HCT116 (cell line): ENCODE results near the gene ANKS1A. TPM values are rescaled to one million over a fixed set of nuclear protein-coding genes. Genes with fewer than 3 reads are reported as not detected.

ENCODE experiments used
- ATAC-seq: fragments of 200-7000 bp; cut with Tn5 transposase; 2 replicates; pipeline ENCODE4 v1.9.1; 2020; ENCODE audit warnings: mild to moderate bottlenecking, moderate library complexity
- BruUV-seq: library from RNA; stranded (reverse); fragments of 400-500 nt; replicated peaks from 2 replicates; lab custom pipeline; 2021; lab: Mats Ljungman, UMichigan
- CTCF ChIA-PET: fragments of 300-600 bp; sonication (Branson Sonifier 250); formaldehyde crosslinking; loops from one replicate; lab custom pipeline; 2021; ENCODE audit warnings: antibody characterized with exemption; lab: Charles Lee
- POLR2A ChIA-PET: fragments of 300-600, 350-600 bp; sonication (Branson Sonifier 250); formaldehyde crosslinking; loops from one replicate; lab custom pipeline; 2021; ENCODE audit warnings: antibody characterized with exemption; lab: Charles Lee
- RAD21 ChIA-PET, 2 experiments: fragments of 300-600 bp; sonication (Branson Sonifier 250); formaldehyde crosslinking; loops; one replicate each; lab custom pipeline; 2023; ENCODE audit warnings: low total read pairs in 2 of 2; ENCODE audit not compliant: uncharacterized antibody in 2 of 2, unreplicated experiment in 2 of 2, low non-redundant PET in 1 of 2; lab: Charles Lee
- DNase-seq: peaks from one replicate; pipeline ENCODE4 v3.0.0-alpha.2; 2010; ENCODE audit warnings: low read depth, low spot score
- H2AFZ ChIP-seq: fragments of 200-600 bp; shearing (Covaris generic), sonication (generic); 2 replicates; pipeline ENCODE4 v1.6.1; 2017; ENCODE audit warnings: low read depth, mixed run types, mixed read lengths, antibody characterized with exemption, low read length; ENCODE audit not compliant: poor library complexity, severe bottlenecking
- H3K27ac ChIP-seq: 2 replicates; pipeline ENCODE4 v1.5.1; 2012; ENCODE audit warnings: low read depth, low read length
- H3K27me3 ChIP-seq: fragments of 200-600 bp; sonication (generic); 2 replicates; pipeline ENCODE4 v1.6.1; 2016; ENCODE audit warnings: mixed run types, low read length, mixed read lengths; ENCODE audit not compliant: insufficient read depth
- H3K36me3 ChIP-seq, 2 experiments: fragments of 200-500 bp in 1 of 2; fragments of 200-600 bp in 1 of 2; sonication (Bioruptor generic) in 1 of 2; sonication (generic) in 1 of 2; 2 replicates each; pipeline versions ENCODE4 v1.5.1 to v1.6.1; 2014 to 2016; ENCODE audit warnings: low read length in 2 of 2, inconsistent platforms in 1 of 2, mixed read lengths in 1 of 2, mixed run types in 1 of 2; ENCODE audit not compliant: insufficient read depth in 2 of 2, control insufficient read depth in 1 of 2
- H3K4me1 ChIP-seq, 2 experiments: fragments of 200-600 bp in 1 of 2; sonication (generic) in 1 of 2; 2 replicates each; pipeline versions ENCODE4 v1.5.1 to v1.6.1; 2012 to 2017; ENCODE audit warnings: low read length in 2 of 2, inconsistent platforms in 1 of 2, mild to moderate bottlenecking in 1 of 2, mixed read lengths in 1 of 2, mixed run types in 1 of 2, moderate library complexity in 1 of 2; ENCODE audit not compliant: insufficient read depth in 2 of 2, control insufficient read depth in 1 of 2
- H3K4me2 ChIP-seq: fragments of 200-600 bp; sonication (generic); 2 replicates; pipeline ENCODE4 v1.6.1; 2017; ENCODE audit warnings: mixed run types, low read length, mixed read lengths
- H3K4me3 ChIP-seq, 2 experiments: fragments of 200-600 bp in 1 of 2; sonication (generic) in 1 of 2; replicated peaks in 1 of 2; 2 replicates each; pipeline ENCODE4 v1.5.1; 2011 to 2016; ENCODE audit warnings: low read length in 2 of 2, control low read depth in 1 of 2, low read depth in 1 of 2, mild to moderate bottlenecking in 1 of 2, mixed read lengths in 1 of 2, mixed run types in 1 of 2
- H3K79me2 ChIP-seq: fragments of 200-600 bp; sonication (generic); 2 replicates; pipeline ENCODE4 v1.6.1; 2017; ENCODE audit warnings: mild to moderate bottlenecking, mixed run types, low read length, moderate library complexity, mixed read lengths; ENCODE audit not compliant: insufficient read depth
- H3K9ac ChIP-seq: fragments of 200-600 bp; sonication (generic); 2 replicates; pipeline ENCODE4 v1.6.1; 2016; ENCODE audit warnings: low read length, mixed read lengths
- H3K9me2 ChIP-seq: fragments of 200-600 bp; sonication (generic), shearing (Covaris generic); 2 replicates; pipeline ENCODE4 v1.6.1; 2017; ENCODE audit warnings: mixed run types, mild to moderate bottlenecking, moderate library complexity; ENCODE audit not compliant: insufficient read depth
- H3K9me3 ChIP-seq, 2 experiments: fragments of 200-500 bp in 1 of 2; fragments of 200-600 bp in 1 of 2; sonication (Bioruptor generic) in 1 of 2; sonication (generic) in 1 of 2; 2 replicates each; pipeline ENCODE4 v1.6.1; 2014 to 2017; ENCODE audit warnings: low read length in 2 of 2, mixed read lengths in 2 of 2, inconsistent platforms in 1 of 2, low read depth in 1 of 2, mild to moderate bottlenecking in 1 of 2, mixed run types in 1 of 2, moderate library complexity in 1 of 2; ENCODE audit not compliant: control insufficient read depth in 1 of 2, insufficient read depth in 1 of 2
- H4K20me1 ChIP-seq: fragments of 200-600 bp; sonication (generic), shearing (Covaris generic); 2 replicates; pipeline ENCODE4 v1.6.1; 2017; ENCODE audit warnings: mixed run types, mild to moderate bottlenecking, moderate library complexity; ENCODE audit not compliant: insufficient read depth
- EZH2 ChIP-seq: fragments of 200-600 bp; sonication (generic); IDR thresholded peaks from 2 replicates; pipeline ENCODE4 v1.6.1; 2017; ENCODE audit warnings: antibody characterized with exemption, mixed run types
- MAX ChIP-seq: IDR thresholded peaks from 2 replicates; pipeline ENCODE4 v1.6.1; 2012
- POLR2AphosphoS5 ChIP-seq: IDR thresholded peaks from 2 replicates; pipeline ENCODE4 v1.6.1; 2011; ENCODE audit warnings: mild to moderate bottlenecking, low read depth, low read length, moderate library complexity
- RAD21 ChIP-seq: IDR thresholded peaks from 2 replicates; pipeline ENCODE4 v1.6.1; 2012; ENCODE audit warnings: low read depth, mild to moderate bottlenecking
- ZNF274 ChIP-seq: fragments of 200-500 bp; sonication (Bioruptor generic); IDR thresholded peaks from 2 replicates; pipeline ENCODE4 v1.6.1; 2014; ENCODE audit warnings: mild to moderate bottlenecking, low read depth, low read length, inconsistent platforms
- intact Hi-C: fragments of 100-400 bp; cut with micrococcal nuclease; formaldehyde crosslinking; loops from 2 replicates; pipeline ENCODE4 v1.10.0; 2022
- total RNA-seq: library from RNA; stranded (reverse); gene quantifications from one replicate; pipeline ENCODE4 v1.2.1, GENCODE V29; 2021; ENCODE audit not compliant: unreplicated experiment
- TF ChIP-seq, protein P1 (sequence below), 3 experiments: fragments of 200-600 bp in 1 of 3; sonication (generic) in 1 of 3; IDR thresholded peaks in 2 of 3; conservative IDR thresholded peaks in 1 of 3; 2 replicates each; pipeline ENCODE4 v1.5.1; 2012 to 2017; ENCODE audit warnings: low read depth in 2 of 3, low read length in 2 of 3, antibody characterized with exemption in 1 of 3, borderline replicate concordance in 1 of 3, control low read depth in 1 of 3, mild to moderate bottlenecking in 1 of 3, mixed read lengths in 1 of 3, mixed run types in 1 of 3, moderate library complexity in 1 of 3; ENCODE audit not compliant: insufficient read depth in 1 of 3

Gene ANKS1A
- total RNA-seq, 1 experiment from 2014 or later, result 20.6 TPM

- TF ChIP-seq, protein P1, sequence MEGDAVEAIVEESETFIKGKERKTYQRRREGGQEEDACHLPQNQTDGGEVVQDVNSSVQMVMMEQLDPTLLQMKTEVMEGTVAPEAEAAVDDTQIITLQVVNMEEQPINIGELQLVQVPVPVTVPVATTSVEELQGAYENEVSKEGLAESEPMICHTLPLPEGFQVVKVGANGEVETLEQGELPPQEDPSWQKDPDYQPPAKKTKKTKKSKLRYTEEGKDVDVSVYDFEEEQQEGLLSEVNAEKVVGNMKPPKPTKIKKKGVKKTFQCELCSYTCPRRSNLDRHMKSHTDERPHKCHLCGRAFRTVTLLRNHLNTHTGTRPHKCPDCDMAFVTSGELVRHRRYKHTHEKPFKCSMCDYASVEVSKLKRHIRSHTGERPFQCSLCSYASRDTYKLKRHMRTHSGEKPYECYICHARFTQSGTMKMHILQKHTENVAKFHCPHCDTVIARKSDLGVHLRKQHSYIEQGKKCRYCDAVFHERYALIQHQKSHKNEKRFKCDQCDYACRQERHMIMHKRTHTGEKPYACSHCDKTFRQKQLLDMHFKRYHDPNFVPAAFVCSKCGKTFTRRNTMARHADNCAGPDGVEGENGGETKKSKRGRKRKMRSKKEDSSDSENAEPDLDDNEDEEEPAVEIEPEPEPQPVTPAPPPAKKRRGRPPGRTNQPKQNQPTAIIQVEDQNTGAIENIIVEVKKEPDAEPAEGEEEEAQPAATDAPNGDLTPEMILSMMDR (IDR thresholded peaks at IDR 0.05 in 2 of 3, conservative IDR thresholded peaks at IDR 0.05 in 1 of 3; ENCODE audit: borderline replicate concordance in 1 of 3, insufficient read depth in 1 of 3, low read depth in 2 of 3, low read length in 2 of 3), result no peak
- no peak for TF ChIP-seq ZNF274
Measured at GRCh38 chr6:34887753-34888513, 1.1 kb upstream of the ANKS1A start, which contains the start of gene TAF11 (continued).

- DNase-seq (no peak), ATAC-seq (0 out of 2 replicates have a peak, but pooled peaks have one; percentile 1)
- ChIA-PET CTCF (interaction anchor here (0.6 to 1.3 kb wide), 3 partner anchors 62 to 252 kb away, joined by 3 to 4 read pairs (median 4); partner anchors contain the start of gene SNRPC), POLR2A (interaction anchor here (0.6 to 2.0 kb wide), 3 partner anchors 8 to 11 kb away, joined by 3 to 4 read pairs (median 4); no protein-coding TSS in a partner anchor), RAD21 (no interaction called here)
- no peaks in the 10 kb centered on the region for H3K36me3 ChIP-seq
- peak overlapping the region; percentile 81 to 87 for H3K4me3 ChIP-seq
- peak overlapping the region; percentile 93 for H3K4me2 ChIP-seq
- peaks cover 85% of the 10 kb centered on the region for H3K79me2 ChIP-seq
- H3K9me2 ChIP-seq, result no peaks in the 10 kb centered on the region
- H3K9ac ChIP-seq, result peak overlapping the region; percentile 84
- no peaks in the 10 kb centered on the region for H4K20me1 ChIP-seq
- BruUV-seq, result no TSS peak
- peaks cover 10 to 17% of the 10 kb centered on the region in 2 experiments for H3K4me1 ChIP-seq
- peak overlapping the region; percentile 65 for H3K27ac ChIP-seq
- H3K27me3 ChIP-seq, result no peaks in the 10 kb centered on the region
- TF ChIP-seq MAX (no peak), ZNF274 (no peak), EZH2 (no peak), RAD21 (no peak), POLR2AphosphoS5 (no peak)
- peak overlapping the region; percentile 49 for H2AFZ ChIP-seq
- H3K9me3 ChIP-seq, result no peaks in the 10 kb centered on the region
- intact Hi-C loops, result loop anchor here (2.0 kb wide), 1 partner anchor 132 kb away; the partner anchor contains the start of gene SNRPC
Measured at GRCh38 chr6:34888514-34888856, 570 bp upstream of the ANKS1A start.
